Cardiac fibroblast (primary cell): ENCODE measurements around the gene FGFBP1.

ENCODE experiments used
- DNase-seq, 2 donors: peaks; one replicate each; pipeline versions ENCODE4 v3.0.0 to v3.0.0-alpha.2; 2010; ENCODE audit warnings: low read depth in 2 of 2
- H3K4me3 ChIP-seq, 2 donors: replicated peaks in 1 of 2; 1 replicate in 1 of 2; 2 replicates in 1 of 2; pipeline ENCODE4 v1.5.1; 2011; ENCODE audit warnings: low read depth in 2 of 2, low read length in 2 of 2, mild to moderate bottlenecking in 2 of 2, moderate library complexity in 1 of 2
- TF ChIP-seq, protein P1 (sequence below): IDR thresholded peaks from one replicate; pipeline ENCODE4 v1.5.1; 2011; ENCODE audit warnings: low read depth, mild to moderate bottlenecking, low read length, inconsistent platforms

Gene FGFBP1

DNA sequence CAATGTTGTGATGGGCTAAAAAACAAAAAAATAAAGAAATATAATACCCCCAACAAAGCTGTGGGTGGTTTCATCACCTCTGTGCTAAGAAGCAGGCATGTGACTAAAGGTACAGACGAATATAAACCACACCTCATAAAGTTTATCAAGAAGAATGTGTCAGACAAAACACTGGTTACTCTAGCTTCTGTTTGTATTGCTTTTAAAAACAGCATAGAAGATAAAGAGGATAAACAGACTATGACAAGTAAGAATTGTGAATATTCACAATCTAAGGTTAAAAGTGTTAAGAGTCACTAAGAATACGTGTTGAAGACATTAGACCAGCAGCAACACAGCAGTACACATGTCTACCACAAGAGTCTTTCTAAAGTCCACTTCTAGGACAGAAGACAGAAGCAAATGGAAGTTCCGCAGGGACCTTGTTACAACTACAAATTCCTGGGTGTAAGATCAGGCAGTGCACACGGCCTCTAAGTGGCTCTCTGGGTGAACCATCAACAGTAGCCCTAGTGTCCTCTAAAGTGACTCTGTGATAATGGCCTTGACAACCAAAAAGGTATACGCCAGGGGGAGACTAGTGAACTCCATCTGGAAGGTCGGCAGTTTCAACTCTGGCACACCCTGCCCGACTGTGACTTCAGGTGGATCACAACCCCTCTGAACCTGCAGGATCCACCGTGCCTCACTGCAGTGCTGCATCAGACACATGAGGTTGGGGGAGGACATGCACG, 32.7 kb upstream of the FGFBP1 start:
- TF ChIP-seq, protein P1, sequence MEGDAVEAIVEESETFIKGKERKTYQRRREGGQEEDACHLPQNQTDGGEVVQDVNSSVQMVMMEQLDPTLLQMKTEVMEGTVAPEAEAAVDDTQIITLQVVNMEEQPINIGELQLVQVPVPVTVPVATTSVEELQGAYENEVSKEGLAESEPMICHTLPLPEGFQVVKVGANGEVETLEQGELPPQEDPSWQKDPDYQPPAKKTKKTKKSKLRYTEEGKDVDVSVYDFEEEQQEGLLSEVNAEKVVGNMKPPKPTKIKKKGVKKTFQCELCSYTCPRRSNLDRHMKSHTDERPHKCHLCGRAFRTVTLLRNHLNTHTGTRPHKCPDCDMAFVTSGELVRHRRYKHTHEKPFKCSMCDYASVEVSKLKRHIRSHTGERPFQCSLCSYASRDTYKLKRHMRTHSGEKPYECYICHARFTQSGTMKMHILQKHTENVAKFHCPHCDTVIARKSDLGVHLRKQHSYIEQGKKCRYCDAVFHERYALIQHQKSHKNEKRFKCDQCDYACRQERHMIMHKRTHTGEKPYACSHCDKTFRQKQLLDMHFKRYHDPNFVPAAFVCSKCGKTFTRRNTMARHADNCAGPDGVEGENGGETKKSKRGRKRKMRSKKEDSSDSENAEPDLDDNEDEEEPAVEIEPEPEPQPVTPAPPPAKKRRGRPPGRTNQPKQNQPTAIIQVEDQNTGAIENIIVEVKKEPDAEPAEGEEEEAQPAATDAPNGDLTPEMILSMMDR: no peak
- H3K4me3 ChIP-seq: no peak overlapping the region

DNA sequence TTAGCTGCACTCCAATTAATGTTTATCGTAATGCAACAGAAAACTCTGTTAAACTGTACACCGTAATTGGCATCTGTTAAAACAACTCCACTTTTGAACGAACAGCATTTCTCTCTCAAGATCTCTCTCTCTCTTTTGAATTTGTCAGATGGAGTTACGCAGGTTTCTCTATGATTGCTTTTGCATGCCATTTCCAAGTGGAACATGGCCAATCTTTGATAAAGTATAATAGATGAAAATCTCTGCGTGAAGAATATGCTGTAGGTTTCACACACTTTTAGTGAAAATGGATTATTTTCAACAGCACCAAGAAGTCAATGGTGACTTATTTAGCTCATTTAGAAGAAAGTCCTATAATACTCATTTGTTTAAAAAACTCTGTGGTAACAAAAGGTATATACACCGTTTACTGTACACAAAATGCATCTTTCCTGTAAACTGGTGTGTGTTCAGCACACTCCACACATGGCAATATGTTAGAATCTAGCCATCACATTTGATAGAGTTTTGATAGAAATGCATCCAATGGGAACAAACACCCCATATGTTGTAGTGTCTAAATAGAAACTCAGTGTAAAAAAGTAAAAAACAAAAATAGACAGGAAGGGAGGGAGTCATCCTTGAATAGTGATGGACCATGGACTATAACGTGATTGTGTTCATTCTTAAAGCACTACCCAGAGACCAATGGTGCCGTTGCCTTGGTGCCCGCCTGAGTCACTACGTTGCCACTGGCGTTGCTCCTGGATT, 30.2 kb upstream of the FGFBP1 start:
- no peak overlapping the region for H3K4me3 ChIP-seq
- DNase-seq: no peak
- TF ChIP-seq, protein P1: no peak

More for the DNA sequence above, 32.7 kb upstream of the FGFBP1 start:
- DNase-seq: no peak

DNA sequence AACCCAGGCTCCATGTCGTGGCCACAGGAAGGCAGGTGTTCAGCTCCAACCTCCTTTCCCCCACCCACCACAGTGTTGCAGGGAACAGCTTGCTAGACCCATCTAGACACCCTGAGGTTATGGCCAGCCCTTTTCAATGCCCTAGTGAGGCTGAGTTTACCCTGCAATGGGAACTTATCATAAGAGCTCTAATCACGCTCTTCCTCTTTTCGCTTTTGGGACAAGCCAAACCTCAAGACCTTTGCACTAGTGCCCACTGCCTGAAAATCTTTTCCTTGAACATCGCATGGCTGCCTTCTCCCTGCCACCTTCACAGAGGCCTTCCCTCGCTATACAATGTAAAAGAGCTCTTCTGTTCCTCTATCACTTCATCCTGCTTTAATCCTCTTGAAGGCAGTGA, 26.8 kb upstream of the FGFBP1 start:
- no peak for DNase-seq
- TF ChIP-seq, protein P1: no peak
- H3K4me3 ChIP-seq: no peak overlapping the region

DNA sequence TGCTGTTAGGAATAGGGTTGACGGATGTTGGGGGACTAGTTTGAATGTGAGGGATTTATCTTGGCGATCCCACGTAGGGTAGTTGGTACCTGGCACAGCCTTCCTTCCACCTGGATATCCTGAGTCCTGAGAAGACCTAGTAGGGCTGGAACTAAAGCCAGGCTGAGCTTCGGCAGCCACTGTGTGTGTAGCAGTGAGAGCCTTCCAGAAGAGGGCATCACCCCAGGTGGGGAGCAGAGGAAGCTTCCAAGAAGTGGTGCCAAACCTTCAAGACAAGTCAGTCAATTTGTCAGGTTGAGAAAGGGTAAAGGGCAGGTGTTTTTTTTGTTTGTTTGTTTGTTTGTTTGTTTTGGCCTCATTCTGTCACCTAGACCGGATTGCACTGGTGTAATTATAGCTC, 25.6 kb upstream of the FGFBP1 start:
- no peak for DNase-seq
- no peak overlapping the region for H3K4me3 ChIP-seq
- TF ChIP-seq, protein P1: no peak

DNA sequence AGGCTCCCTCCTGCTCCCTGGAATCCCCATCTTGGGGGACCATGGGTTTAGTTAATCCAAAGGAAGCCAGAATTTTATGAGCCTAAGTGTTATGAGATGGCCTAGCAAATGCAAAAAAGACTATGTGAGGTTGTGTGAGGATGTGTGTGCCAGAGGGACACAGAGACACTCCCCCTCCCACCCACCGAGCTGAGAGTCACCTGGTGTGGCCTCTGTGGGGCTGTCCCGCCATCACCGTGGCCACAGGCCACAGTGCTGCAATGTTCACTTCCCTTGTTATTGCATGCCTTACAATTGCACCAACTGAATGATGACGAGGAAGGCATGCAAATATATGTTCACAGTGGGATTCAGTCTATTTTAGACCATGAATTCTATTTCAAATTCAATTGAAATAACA, 25.0 kb upstream of the FGFBP1 start:
- H3K4me3 ChIP-seq: no peak overlapping the region
- TF ChIP-seq, protein P1: no peak
- DNase-seq: no peak

DNA sequence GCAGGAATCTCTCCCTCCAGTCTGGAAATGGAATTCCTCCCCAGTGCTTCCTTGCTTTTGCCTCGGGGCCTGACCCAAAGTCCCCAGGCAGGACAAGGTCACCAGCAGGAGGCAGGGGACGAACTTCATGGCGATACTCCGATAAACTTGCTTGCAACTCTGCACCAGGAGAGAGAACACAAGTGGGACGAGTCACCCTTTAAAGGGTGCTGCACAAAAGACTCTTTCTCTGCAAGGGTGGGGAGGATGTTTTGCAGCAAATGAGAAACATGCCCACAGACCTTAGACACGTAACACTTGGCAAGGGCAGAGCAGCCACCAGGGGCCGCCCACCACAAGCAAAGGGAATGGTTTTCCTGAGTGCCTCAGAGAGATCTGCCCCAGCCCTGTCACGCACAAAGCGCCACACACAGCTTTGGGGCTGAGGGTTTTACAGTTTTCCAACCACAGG, 24.5 kb upstream of the FGFBP1 start, which contains the start of gene FGFBP2:
FGFBP2 (minus strand) TSS at position 175 of the 451 bp plus-strand sequence; CDS start at position 129, 46 bp downstream.
- peak; percentile 44 to 52 for DNase-seq
- H3K4me3 ChIP-seq: no peak within 1 kb of the TSS
- TF ChIP-seq, protein P1: peak; percentile 50
